22Rv1 (cell line): ENCODE data around the gene ZFP42.
"Not testable (repeated sequence)": the region's sequence is repeated elsewhere in the genome, so short reads cannot be mapped to it uniquely, and the experiment has no call there.

ENCODE experiments used
- ZFX ChIP-seq: fragments of 450-650 bp; IDR thresholded peaks from 2 replicates; pipeline ENCODE4 v1.6.1; 2017; ENCODE audit warnings: antibody characterized with exemption, borderline replicate concordance
- TF ChIP-seq, protein P1 (sequence below): fragments of 450-650 bp; IDR thresholded peaks from 2 replicates; pipeline ENCODE4 v1.5.1; 2017; ENCODE audit warnings: mild to moderate bottlenecking

DNA sequence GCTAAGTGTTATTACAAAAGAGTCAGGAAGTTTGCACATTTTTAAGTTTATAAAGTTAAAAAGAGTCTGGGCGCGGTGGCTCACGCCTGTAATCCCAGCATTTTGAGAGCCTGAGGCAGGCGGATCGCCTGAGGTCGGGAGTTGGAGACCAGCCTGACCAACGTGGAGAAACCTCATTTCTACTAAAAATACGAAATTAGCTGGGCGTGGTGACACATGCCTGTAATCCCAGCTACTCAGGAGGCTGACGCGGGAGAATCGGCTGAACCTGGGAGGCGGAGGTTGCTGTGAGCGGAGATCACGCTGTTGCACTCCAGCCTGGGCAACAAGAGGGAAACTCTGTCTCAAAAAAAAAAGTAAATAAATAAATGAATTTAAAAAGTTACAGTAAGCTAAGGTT lies 2.4 kb downstream of the ZFP42 start:
- TF ChIP-seq, protein P1, sequence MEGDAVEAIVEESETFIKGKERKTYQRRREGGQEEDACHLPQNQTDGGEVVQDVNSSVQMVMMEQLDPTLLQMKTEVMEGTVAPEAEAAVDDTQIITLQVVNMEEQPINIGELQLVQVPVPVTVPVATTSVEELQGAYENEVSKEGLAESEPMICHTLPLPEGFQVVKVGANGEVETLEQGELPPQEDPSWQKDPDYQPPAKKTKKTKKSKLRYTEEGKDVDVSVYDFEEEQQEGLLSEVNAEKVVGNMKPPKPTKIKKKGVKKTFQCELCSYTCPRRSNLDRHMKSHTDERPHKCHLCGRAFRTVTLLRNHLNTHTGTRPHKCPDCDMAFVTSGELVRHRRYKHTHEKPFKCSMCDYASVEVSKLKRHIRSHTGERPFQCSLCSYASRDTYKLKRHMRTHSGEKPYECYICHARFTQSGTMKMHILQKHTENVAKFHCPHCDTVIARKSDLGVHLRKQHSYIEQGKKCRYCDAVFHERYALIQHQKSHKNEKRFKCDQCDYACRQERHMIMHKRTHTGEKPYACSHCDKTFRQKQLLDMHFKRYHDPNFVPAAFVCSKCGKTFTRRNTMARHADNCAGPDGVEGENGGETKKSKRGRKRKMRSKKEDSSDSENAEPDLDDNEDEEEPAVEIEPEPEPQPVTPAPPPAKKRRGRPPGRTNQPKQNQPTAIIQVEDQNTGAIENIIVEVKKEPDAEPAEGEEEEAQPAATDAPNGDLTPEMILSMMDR, result not testable (repeated sequence)
- TF ChIP-seq ZFX, result not testable (repeated sequence)
